NB4 (cell line): ENCODE results near the gene GPATCH8.
A peak's percentile ranks its signal among the peaks of the same experiment; 100 is the strongest.

ENCODE experiments used
- DNase-seq: peaks from one replicate; pipeline ENCODE4 v3.0.0; 2010; ENCODE audit warnings: low read depth
- H3K4me3 ChIP-seq: one replicate; pipeline ENCODE4 v1.5.1; 2011; ENCODE audit warnings: mild to moderate bottlenecking, low read depth, low read length, moderate library complexity
- CTCF ChIP-seq: IDR thresholded peaks from one replicate; pipeline ENCODE4 v1.5.1; 2012; ENCODE audit warnings: low read depth, low read length
- MAX ChIP-seq: IDR thresholded peaks from 2 replicates; pipeline ENCODE4 v1.6.1; 2011; ENCODE audit warnings: low read depth, low read length
- MYC ChIP-seq: IDR thresholded peaks from 2 replicates; pipeline ENCODE4 v1.6.1; 2011; ENCODE audit warnings: low read depth, low read length
- POLR2A ChIP-seq: IDR thresholded peaks from 2 replicates; pipeline ENCODE4 v1.6.1; 2011; ENCODE audit warnings: mild to moderate bottlenecking; ENCODE audit not compliant: insufficient read length; ENCODE audit errors: extremely low read depth

Gene GPATCH8

GRCh38 chr17:44409309-44410028 lies 93.7 kb downstream of the GPATCH8 start:
- TF ChIP-seq CTCF (no peak), MAX (no peak), MYC (no peak)
- DNase-seq = no peak
- H3K4me3 ChIP-seq = no peak overlapping the region

GRCh38 chr17:44408786-44409185 lies 94.4 kb downstream of the GPATCH8 start:
- DNase-seq = no peak
- H3K4me3 ChIP-seq = no peak overlapping the region
- no peak for TF ChIP-seq POLR2A
- TF ChIP-seq CTCF = no peak
- no peak for TF ChIP-seq MYC
- TF ChIP-seq MAX = no peak

GRCh38 chr17:44402564-44403172 lies 100.5 kb downstream of the GPATCH8 start:
- no peak for TF ChIP-seq MAX
- no peak for TF ChIP-seq MYC
- no peak for TF ChIP-seq POLR2A
- TF ChIP-seq CTCF = no peak
- H3K4me3 ChIP-seq = no peak overlapping the region
- DNase-seq = no peak

GRCh38 chr17:44400226-44400847 lies 102.9 kb downstream of the GPATCH8 start:
- H3K4me3 ChIP-seq = no peak overlapping the region
- TF ChIP-seq CTCF = peak; percentile 44
- no peak for TF ChIP-seq MAX
- peak; percentile 33 for DNase-seq

GRCh38 chr17:44398692-44399691 lies 104.2 kb downstream of the GPATCH8 start:
- TF ChIP-seq MAX (no peak), CTCF (no peak), POLR2A (no peak), MYC (no peak)
- no peak overlapping the region for H3K4me3 ChIP-seq
- DNase-seq = no peak
